ENCODE results near the gene ZBBX. TPM values are rescaled to one million over a fixed set of nuclear protein-coding genes. Genes with fewer than 3 reads are reported as not detected.

Gene ZBBX
- total and polyA plus RNA-seq, 2 of the 8 experiments (the other 6 are each of a cell fraction or from before 2014, with no cell fraction given) = 0.17 to 0.84 TPM

GRCh38 chr3:167251678-167252077 lies 128.4 kb downstream of the ZBBX start:
- H3K79me2 ChIP-seq (ENCODE audit: control insufficient read depth in 1 of 2, insufficient read depth in 2 of 2, low read length in 2 of 2) = no peaks in the 10 kb centered on the region
- FAIRE-seq = no peak
- TF ChIP-seq SUZ12 (IDR thresholded peaks at IDR 0.05; ENCODE audit: low read length) = no peak
- no peak for TF ChIP-seq FOSL1 (IDR thresholded peaks at IDR 0.05; ENCODE audit: insufficient read depth, low read depth, low read length)
- no peak for TF ChIP-seq SIRT6 (IDR thresholded peaks at IDR 0.05; ENCODE audit: low read length)
- no peak for TF ChIP-seq BRCA1 (IDR thresholded peaks at IDR 0.05; ENCODE audit: low read depth, low read length)
- TF ChIP-seq SP2 (IDR thresholded peaks at IDR 0.05; ENCODE audit: low read length) = no peak
- no peak for TF ChIP-seq ASH2L (IDR thresholded peaks at IDR 0.05; ENCODE audit: low read length)
- no peak for TF ChIP-seq KDM1A (IDR thresholded peaks at IDR 0.05; ENCODE audit: borderline replicate concordance, low read length)
- TF ChIP-seq SIN3A (conservative IDR thresholded peaks at IDR 0.05 in 1 of 2, IDR thresholded peaks at IDR 0.05 in 1 of 2; ENCODE audit: low read depth in 1 of 2, low read length in 2 of 2) = no peak
- no peak for TF ChIP-seq CBX5 (IDR thresholded peaks at IDR 0.05; ENCODE audit: low read depth, low read length)
- no peak for TF ChIP-seq NRF1 (IDR thresholded peaks at IDR 0.05; ENCODE audit: low read depth, low read length)
- no peak for TF ChIP-seq ATF3 (IDR thresholded peaks at IDR 0.05; ENCODE audit: insufficient read depth, low read depth, low read length)
- no peak for TF ChIP-seq SRF (IDR thresholded peaks at IDR 0.05; ENCODE audit: low read depth, low read length)
- no peak for TF ChIP-seq TEAD4 (IDR thresholded peaks at IDR 0.05; ENCODE audit: low read depth, low read length)
- TF ChIP-seq TBP (IDR thresholded peaks at IDR 0.05; ENCODE audit: low read depth, low read length) = no peak
- TF ChIP-seq EZH2 (IDR thresholded peaks at IDR 0.05; ENCODE audit: low read depth, low read length, severe bottlenecking) = no peak

More at GRCh38 chr3:167251678-167252077, 128.4 kb downstream of the ZBBX start:
- Histone ChIP-seq H4K20me1 (replicated peaks in 1 of 2; ENCODE audit: control insufficient read depth in 1 of 2, insufficient read depth in 2 of 2, low read length in 2 of 2) (no peaks in the 10 kb centered on the region), H3K36me3 (ENCODE audit: control insufficient read depth in 2 of 4, insufficient read depth in 4 of 4, low read length in 3 of 4) (no peaks in the 10 kb centered on the region), H2BK12ac (ENCODE audit: low read depth, low read length) (no peak overlapping the region), H3K27me3 (replicated peaks in 1 of 4; ENCODE audit: control insufficient read depth in 3 of 4, extremely low read depth in 1 of 4, insufficient read depth in 3 of 4, low read length in 3 of 4) (no peaks in the 10 kb centered on the region), H2AFZ (ENCODE audit: low read length) (no peak overlapping the region), H3K9me3 (ENCODE audit: insufficient read depth in 2 of 2, low read depth in 1 of 2, low read length in 1 of 2) (no peaks in the 10 kb centered on the region), H3K9ac (replicated peaks in 1 of 4; ENCODE audit: extremely low read depth in 1 of 4, low read depth in 3 of 4, low read length in 3 of 4) (no peak overlapping the region), H2BK20ac (ENCODE audit: low read length) (no peak overlapping the region), H4K91ac (replicated peaks; ENCODE audit: insufficient read length, low read length) (no peak overlapping the region), H3K18ac (ENCODE audit: extremely low read depth, low read length) (no peak overlapping the region), H3K4ac (replicated peaks; ENCODE audit: insufficient read length, low read depth, low read length) (no peak overlapping the region), H2BK5ac (ENCODE audit: low read depth, low read length) (no peak overlapping the region), H3K4me2 (ENCODE audit: insufficient read depth in 1 of 2, low read depth in 2 of 2, low read length in 2 of 2) (no peak overlapping the region), H3K27ac (ENCODE audit: low read depth, low read length) (no peak overlapping the region), H3K79me1 (ENCODE audit: low read depth, low read length) (no peaks in the 10 kb centered on the region), H4K8ac (ENCODE audit: extremely low read depth, insufficient read depth, low read length) (no peak overlapping the region), H2BK120ac (replicated peaks; ENCODE audit: low read depth, low read length) (no peak overlapping the region), H3K56ac (replicated peaks; ENCODE audit: insufficient read length, low read depth, low read length) (no peak overlapping the region), H3K4me1 (replicated peaks in 1 of 4; ENCODE audit: control insufficient read depth in 3 of 4, insufficient read depth in 4 of 4, low read length in 3 of 4) (no peaks in the 10 kb centered on the region), H2BK15ac (ENCODE audit: low read length) (no peak overlapping the region), H3K23ac (ENCODE audit: insufficient read length) (no peak overlapping the region), H3K4me3 (ENCODE audit: extremely low read depth in 1 of 4, insufficient read depth in 2 of 4, low read depth in 3 of 4, low read length in 4 of 4) (no peak overlapping the region), H3K23me2 (ENCODE audit: low read depth, low read length) (no peaks in the 10 kb centered on the region), H4K5ac (ENCODE audit: insufficient read length, low read depth, low read length) (no peak overlapping the region), H3K14ac (ENCODE audit: insufficient read length) (no peak overlapping the region), H2AK5ac (ENCODE audit: low read depth, low read length) (no peak overlapping the region)
- 92% methylated on average over 3 of the region's 3 CpGs; no CpG with 5 or more reads in 1 of the 2 experiments for WGBS, 2 experiments (ENCODE audit: extremely low coverage in 1 of 2, insufficient coverage in 1 of 2, insufficient read length in 1 of 2, insufficient replicate concordance in 2 of 2, low coverage in 1 of 2, low lambda C conversion rate in 2 of 2, missing lambda C conversion rate in 1 of 2)
- CTCF ChIA-PET (ENCODE audit: partially characterized antibody) = interaction anchor here (0.6 to 1.1 kb wide), 6 partner anchors 9 to 89 kb away, joined by 3 to 5 read pairs (median 4); no protein-coding TSS in a partner anchor
- POLR2A ChIA-PET (ENCODE audit: partially characterized antibody) = no interaction called here
- DNase-seq (ENCODE audit: low read depth in 1 of 2, low spot score in 2 of 2) = no peak
